Epidermal melanocyte (primary cell): ENCODE results near the gene C9orf50.
A peak's percentile ranks its signal among the peaks of the same experiment; 100 is the strongest.

Experiments
- DNase-seq: peaks from one replicate; pipeline ENCODE4 v3.0.0; 2011; ENCODE audit warnings: low spot score; ENCODE audit not compliant: insufficient read length

The C9orf50 gene

GRCh38 chr9:129611307-129611800 lies 9.5 kb downstream of the C9orf50 start:
- DNase-seq: no peak

DNA sequence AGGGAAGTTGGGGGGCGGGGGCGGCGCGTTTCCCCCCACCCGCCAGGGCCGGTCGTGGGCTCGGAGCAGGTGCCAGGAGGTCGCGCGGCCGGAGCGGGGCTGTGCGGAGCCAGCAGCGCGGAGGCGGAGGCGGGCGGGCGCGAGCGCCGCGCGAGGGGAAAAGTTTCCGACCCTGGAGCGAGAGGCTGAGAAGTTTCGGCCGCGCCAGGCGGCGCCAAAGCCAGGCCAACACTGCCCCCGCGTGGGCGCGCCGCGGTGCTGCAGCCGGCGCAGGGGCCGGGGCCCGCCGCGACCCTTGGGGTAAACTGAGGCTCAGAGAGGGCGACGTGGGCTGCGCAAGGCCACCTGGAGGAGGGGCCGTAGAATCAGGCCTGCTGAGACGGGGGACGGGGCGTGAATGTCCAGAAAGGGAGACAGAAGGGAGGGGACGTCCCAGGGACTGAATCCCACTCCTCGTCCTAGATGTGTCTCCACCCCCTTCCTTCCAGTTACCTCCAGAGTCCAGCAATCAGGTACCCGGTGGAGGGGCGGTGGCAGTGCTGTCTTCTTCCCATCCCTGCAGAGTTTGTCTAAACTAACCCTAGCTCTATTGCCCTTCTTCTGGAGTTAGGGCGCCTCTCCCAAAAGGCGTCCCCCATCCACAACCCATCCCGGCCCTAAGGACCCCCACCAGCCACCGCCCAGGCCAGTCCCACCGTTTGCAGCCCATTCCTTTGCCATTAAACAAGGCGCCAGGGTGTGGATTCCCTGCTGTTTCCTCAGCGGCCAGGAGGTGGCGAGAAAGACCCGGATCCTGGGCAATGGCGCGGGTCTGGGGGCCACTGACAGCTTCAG lies 10.2 kb downstream of the C9orf50 start:
- peak; percentile 85 for DNase-seq

GRCh38 chr9:129610213-129610472 lies 10.8 kb downstream of the C9orf50 start:
- DNase-seq: no peak

DNA sequence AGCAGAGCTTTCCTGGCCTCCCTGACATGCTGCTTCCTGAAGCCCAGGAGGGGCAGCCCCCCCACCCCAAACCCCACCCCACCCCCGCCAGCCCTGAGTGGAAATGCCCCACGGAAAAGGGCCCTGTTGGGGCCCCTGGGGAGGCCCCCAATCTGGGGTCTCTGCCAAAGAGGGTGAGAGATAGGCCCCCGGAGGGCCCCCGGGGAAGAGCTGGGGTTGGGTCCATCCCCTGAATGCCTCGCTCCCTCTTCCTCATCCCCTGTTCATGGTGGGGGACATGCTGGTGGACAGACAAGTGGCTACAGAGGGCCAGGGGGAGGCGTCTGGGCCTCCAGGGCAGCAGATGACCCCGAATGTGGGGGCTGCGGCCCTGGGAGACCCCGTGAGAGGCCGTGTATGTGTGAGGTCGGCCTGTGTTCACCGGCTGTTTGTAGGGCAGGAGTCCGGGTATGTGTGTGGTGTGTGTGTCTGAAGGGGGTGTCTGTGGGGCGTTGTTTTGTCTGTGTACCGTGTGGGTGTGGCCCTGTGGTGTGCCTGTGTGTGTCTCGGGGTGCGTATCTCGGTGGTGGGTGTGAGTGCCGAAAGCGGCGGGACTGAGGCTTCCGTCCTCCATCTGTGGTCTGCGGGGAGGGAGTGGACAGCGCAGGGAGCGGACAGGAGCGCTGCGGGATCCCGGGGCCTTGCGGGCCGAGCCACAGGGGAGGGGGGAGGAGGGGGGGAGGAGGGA lies 11.3 kb downstream of the C9orf50 start:
- DNase-seq: peak; percentile 33

DNA sequence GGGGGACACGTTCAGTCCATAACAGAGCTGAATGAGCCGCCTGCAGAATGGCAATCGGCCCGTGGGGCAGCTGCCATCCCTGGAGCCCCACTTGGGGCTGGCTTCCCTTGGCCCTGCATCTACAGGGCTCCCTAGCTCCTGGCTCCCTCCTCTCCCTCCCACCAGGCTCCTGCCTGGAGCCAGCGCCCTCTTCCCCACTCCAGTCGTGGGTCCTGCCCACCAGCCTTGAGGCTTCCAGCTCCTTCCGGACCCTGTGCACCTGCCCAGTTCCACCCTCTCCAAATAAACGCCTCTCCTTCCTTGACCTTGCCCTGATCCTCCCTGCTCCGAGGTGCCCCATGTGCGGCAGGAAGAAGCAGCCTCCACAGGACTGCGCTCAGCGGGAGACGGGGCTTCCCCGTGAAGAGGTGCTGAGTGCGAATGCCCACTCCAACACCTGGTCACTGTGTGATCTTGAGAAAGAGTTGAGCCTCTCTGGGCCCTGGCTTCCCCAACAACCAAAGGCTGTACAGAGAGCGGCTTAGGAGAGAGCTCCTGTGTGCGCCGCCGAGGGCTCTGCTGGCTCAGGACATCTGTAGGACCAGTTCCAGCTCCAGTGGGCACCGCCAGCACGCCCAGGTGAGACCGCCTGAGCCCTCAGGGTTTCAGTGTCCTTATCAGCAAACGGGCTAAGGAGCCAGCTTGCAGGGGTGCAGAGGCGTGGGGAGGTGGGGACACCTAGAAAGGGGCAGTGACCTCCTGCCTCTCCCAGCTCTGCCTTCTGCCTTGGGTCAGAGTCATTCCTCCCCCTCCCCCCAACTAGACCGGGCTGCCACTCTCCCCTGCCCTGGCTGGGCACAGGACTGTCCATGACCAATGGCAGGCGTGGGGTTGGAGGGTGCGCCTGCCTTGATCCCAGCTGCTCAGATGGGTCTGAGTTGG lies 12.1 kb downstream of the C9orf50 start:
- no peak for DNase-seq

DNA sequence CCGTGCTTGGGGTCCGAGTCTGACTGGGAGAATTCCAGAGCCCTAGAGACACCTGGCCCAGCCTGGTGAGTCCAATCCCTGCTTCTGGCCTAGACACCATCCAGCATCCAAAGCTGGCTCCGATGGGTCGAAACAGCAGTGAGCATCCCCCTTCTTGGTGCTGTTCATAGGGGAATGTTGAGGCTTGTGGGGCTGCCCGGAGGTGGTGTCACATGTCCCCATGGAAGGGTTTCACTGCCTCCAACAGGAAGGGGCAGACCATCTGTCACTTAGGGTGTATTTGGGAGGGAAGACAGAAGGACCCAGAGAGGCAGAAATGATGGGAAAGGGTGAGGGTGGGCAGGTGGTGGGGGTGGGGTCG lies 13.9 kb downstream of the C9orf50 start:
- DNase-seq: no peak

- no peak for DNase-seq
These were observed 14.5 kb downstream of the C9orf50 start for GRCh38 chr9:129606161-129607026.

GRCh38 chr9:129604766-129605163 lies 16.1 kb downstream of the C9orf50 start:
- DNase-seq: no peak

GRCh38 chr9:129604056-129604765 lies 16.7 kb downstream of the C9orf50 start:
- DNase-seq: no peak

DNA sequence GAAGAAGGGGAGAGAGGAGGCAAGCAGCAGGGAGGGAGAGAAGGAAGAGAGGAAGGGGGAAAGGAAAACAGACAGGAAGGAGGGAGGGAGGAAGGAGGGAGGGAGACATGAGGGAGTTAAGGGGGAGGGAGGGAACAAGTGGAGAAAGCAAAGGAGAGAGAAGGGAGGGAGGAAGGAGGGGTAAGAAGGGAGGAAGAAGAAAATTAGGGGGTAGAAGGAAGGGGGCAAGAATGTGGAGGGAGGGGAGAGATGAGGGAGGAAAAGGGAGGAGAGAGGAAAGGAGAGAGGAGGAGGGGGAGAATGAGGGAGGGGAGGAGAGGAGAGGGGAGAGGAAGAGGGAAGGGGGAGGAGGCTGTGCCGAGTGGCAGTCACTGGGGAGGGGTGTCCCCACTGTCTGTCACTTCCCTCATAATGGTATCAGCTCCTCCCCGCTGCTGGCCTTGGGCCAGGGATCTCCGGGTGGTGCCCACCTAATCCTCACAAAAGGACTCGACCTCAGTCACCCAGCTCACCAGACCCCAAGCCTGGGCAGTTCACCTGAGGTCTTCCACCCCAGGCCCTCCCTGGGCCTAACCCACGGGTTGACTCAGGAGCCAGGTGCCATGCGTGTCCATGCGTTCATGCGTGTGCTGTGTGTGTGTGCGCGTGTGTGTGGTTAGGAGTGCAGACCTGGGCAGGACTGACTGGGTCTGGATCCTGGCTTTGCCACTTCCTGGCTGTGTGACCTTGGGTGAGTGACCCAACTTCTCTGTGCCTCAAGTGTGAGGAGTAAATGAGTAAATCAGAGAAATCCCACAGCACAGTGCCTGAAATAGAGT lies 18.1 kb downstream of the C9orf50 start:
- DNase-seq: no peak

DNA sequence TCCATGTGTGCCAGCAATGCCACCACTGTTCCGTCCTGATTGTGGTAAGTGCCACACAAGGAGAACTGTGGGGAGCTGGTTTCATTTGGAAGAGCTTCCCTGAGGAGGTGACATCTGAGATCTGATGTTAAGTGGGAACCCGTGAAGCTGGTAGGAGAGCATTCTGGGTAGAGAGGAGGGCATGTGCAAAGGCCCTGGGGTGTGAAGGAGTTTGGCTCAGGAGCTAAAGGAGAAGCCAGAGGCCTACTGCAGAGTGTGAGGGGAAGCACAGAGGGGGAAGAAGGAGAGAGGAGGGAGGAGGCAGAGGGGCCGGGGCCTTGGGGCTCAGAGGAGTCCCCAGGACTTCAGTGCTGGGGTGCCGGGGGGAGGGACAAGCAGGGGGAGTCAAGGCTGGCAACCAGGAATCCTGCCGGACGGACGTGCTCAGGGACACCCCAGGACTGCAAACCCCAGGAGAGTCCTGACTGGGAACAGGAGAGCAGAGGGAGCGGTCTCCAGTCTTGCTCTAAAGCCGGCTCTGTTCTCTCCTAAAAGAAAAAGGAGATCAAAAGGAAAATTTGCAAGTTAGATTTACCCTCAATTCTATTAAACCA lies 19.7 kb downstream of the C9orf50 start:
- no peak for DNase-seq

DNA sequence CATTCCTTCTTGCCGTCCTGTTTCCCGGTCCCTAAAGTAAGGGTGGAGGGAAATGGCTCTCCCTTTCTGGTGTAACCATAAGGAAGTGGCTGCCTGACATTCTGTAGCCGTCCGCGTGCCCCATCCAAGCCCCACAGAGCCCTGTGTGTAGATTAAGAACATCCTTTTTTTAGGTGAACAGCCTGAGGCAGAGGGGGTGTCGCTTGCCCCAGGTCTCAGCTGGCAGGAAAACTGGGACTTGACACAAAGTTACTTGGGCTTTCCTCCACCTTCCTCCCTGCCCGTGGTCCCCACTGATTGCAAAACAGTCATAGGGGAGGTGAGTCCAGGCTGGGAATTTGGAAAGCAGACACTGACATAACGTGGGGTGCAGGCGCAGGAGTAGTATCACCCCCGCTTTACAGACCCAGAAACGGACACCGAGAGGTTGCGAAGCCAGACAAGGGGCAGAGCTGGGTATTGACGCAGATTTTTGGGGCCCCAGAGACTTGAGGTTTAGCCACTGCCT lies 22.8 kb downstream of the C9orf50 start:
- no peak for DNase-seq

DNA sequence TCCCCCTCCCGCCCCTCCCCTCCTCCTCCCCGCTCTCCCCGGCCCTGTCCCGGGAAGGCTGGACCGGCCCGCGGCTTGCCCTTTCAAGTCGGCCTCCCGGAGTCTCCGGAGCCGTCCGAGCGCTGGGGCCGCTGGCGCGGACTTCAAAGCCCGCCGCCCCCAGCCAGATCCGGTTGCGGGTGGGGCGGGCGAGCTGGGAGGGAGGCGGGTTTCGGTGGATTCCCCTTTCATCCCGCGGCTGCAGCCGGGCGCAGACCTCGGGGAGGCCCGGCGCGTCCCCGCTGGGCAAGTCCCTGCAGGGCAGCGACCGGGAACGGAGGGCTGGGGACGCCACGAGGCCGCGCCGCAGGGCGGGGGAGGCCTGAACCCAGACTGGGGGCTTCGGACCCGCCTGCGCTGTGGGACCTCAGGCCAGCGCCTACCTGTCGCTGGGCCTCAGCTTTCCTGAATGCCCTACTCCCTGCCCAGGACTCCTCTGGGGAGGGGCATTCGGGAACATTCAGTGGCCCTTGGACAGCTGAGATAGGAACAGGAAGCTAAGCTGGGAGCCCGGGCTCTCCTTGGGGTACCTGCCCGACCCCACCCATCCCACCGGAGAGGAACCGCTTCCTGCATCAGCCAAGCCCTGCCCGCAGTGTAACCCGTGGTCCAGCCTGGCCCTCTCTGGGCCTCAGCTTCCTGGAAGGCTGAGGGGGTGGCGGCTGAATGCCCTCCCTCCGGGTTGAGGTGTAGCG lies 23.4 kb downstream of the C9orf50 start:
- no peak for DNase-seq

DNA sequence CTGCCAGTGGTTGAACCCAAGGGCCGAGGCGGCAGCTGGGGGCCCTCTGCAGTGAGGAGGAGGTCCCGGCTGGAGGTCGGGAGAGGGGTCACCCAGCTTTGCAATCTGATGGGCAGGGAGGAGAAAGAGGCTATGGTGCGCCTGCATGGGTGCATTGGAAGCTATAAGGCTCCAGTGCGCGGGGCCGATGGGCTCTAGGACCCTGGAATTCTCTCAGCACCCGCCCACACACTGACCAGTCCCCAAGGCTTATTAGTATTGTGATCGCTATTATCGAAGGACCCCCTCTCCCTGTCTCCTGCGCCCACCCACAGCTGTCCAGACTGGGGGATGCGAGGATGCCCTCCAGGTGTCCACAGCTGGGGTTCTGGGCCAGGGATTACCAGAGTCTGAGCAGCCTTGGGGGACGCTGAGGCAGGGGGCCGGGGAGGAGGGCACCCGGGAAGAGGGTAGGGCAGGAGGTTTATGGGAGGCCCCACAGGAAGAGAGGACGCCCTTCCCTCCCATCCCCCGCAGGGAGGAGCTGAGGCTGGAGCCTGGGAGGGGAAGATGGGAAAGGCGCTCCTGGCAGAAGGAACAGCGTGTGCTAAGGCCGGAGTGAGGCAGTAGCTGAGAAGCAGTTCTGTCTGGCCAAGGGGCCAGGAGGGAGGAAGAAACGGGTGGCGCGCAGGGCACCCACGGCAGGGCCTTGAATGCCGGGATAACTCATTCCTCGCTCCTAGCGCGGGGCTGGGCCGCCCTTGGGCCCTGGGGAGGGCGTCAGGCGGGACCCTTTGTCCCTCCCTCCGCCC lies 24.2 kb downstream of the C9orf50 start:
- DNase-seq: peak; percentile 43

DNA sequence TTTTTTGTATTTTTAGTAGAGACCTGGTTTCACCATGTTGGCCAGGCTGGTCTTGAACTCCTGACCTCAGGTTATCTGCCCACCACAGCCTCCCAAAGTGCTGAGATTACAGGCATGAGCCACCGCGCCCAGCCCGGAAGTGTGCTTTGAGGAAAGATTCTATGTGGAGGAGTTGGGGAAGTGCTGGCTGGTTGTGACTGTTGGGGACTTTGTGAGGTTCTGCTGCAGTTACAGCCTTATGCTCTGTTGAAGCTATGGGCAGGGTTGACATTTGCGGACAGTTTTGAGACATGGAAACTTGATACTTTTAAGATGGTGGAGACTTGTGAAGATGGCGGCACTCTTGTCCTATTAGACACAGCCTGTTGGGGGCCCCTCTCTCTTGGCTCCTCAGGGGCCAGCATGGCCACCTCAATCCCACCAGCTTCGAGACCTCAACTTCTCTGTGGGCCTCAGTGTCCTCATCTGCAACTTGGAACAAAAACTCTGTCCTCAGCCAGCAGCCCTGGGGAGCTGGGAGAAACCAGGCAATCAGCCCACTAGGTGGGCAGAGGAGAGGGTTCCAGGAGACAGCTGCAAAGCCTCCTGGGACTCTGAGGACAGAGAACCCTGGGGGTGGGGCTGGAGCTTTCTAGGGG lies 24.9 kb downstream of the C9orf50 start:
- DNase-seq: no peak

DNA sequence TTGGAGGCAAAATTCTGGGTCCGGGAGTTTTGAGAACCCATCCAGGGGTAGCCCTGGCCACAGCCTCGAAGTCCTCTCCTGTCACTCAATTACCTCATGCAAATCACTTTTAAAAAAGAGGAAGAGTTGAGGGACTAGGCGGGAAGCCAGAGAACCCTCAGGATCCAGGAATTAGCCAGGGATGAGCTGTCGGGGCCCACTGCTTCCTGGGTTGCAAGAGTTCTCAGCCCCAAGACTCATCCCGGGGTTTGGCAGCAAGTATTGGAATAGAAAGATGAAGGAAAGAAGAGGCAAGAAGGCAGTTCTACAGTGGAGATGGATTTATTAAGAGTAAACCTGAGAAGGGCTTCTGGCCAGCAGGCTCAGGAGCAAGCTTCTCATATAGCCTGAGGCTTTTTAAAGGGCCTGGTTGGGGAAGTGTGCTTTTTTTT lies 25.6 kb downstream of the C9orf50 start:
- no peak for DNase-seq

- no peak for DNase-seq
These were observed 26.3 kb downstream of the C9orf50 start for GRCh38 chr9:129594632-129595031.
